ENCODE data around the gene ADH1B. TPM values are rescaled to one million over a fixed set of nuclear protein-coding genes. Genes with fewer than 3 reads are reported as not detected.

The ADH1B gene
- total and polyA plus RNA-seq, 2 donors from 2014 or later = 38.6 to 223 TPM

DNA sequence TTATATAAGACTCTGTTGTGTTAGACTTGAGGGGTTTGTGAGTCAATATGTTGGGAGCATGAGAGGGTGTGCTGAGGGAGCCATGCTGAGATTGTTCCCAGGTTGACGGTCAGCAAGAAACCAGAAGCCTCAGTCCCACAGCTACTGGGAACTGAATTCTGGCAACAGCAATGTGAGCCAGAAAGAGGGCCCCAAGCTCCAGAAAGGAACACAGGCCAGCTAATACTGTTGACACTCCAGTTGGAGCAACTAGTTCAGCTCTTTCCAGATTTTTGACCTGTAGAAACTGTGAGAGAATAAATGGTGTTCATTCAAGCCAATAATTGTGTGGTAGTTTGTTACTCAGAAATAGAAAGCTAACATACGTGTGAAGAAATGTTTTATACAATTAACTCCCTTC is 47.5 kb downstream of the ADH1B start:
- Histone ChIP-seq H3K4me1 (ENCODE audit: control insufficient read depth in 2 of 3, insufficient read depth in 2 of 3, low read depth in 1 of 3, low read length in 3 of 3) (no peaks in the 10 kb centered on the region), H3K36me3 (ENCODE audit: control insufficient read depth in 2 of 3, insufficient read depth in 3 of 3, low read length in 3 of 3) (no peaks in the 10 kb centered on the region), H3K9ac (ENCODE audit: low read length in 3 of 3) (no peak overlapping the region), H3K27me3 (ENCODE audit: control insufficient read depth, insufficient read depth, low read length) (no peaks in the 10 kb centered on the region), H3K27ac (ENCODE audit: low read depth in 2 of 2, low read length in 2 of 2) (no peak overlapping the region), H3K4me3 (ENCODE audit: low read length in 3 of 3) (no peak overlapping the region), H3K9me3 (ENCODE audit: control insufficient read depth in 2 of 3, insufficient read depth in 1 of 3, low read length in 3 of 3) (no peaks in the 10 kb centered on the region)
- no peak for FAIRE-seq
- no peak for TF ChIP-seq CTCF (IDR thresholded peaks at IDR 0.05; ENCODE audit: borderline replicate concordance, extremely low read depth, insufficient read depth)
- intact Hi-C loops (cut with DNase I) = no loop called here
- DNase-seq = no peak

GRCh38 chr4:99264927-99265326 is 56.3 kb downstream of the ADH1B start:
- no peak overlapping the region for H3K4me3 ChIP-seq (ENCODE audit: low read length in 3 of 3)
- H3K4me1 ChIP-seq (ENCODE audit: control insufficient read depth in 2 of 3, insufficient read depth in 2 of 3, low read depth in 1 of 3, low read length in 3 of 3) = no peaks in the 10 kb centered on the region
- DNase-seq (no peak), FAIRE-seq (no peak)
- H3K27me3 ChIP-seq (ENCODE audit: control insufficient read depth, insufficient read depth, low read length) = no peaks in the 10 kb centered on the region
- no peak overlapping the region for H3K9ac ChIP-seq (ENCODE audit: low read length in 3 of 3)
- TF ChIP-seq CTCF (IDR thresholded peaks at IDR 0.05; ENCODE audit: borderline replicate concordance, extremely low read depth, insufficient read depth) = no peak
- no peak overlapping the region for H3K27ac ChIP-seq (ENCODE audit: low read depth in 2 of 2, low read length in 2 of 2)
- no peaks in the 10 kb centered on the region for H3K36me3 ChIP-seq (ENCODE audit: control insufficient read depth in 2 of 3, insufficient read depth in 3 of 3, low read length in 3 of 3)
- intact Hi-C loops (cut with DNase I) = no loop called here
- no peaks in the 10 kb centered on the region for H3K9me3 ChIP-seq (ENCODE audit: control insufficient read depth in 2 of 3, insufficient read depth in 1 of 3, low read length in 3 of 3)

Other genes with a start within 250 kb of the ADH1B start
- gene ADH5, start 232.6 kb downstream of the ADH1B start, total RNA-seq = 139 TPM
- 270 TPM for gene ADH5, start 232.6 kb downstream of the ADH1B start, polyA plus RNA-seq (ENCODE audit: insufficient read depth, low read depth, low replicate concordance)
- 5.9 TPM for gene ADH4, start 177.1 kb downstream of the ADH1B start, total RNA-seq
- gene ADH4, start 177.1 kb downstream of the ADH1B start, polyA plus RNA-seq (ENCODE audit: insufficient read depth, low read depth, low replicate concordance) = 0.52 TPM
- gene ADH6, start 102.2 kb downstream of the ADH1B start, total RNA-seq = 10.2 TPM
- gene ADH6, start 102.2 kb downstream of the ADH1B start, polyA plus RNA-seq (ENCODE audit: insufficient read depth, low read depth, low replicate concordance) = 39.2 TPM
- gene ADH1A, start 30.4 kb downstream of the ADH1B start, total RNA-seq = 0.85 TPM
- not detected for gene ADH1A, start 30.4 kb downstream of the ADH1B start, polyA plus RNA-seq (ENCODE audit: insufficient read depth, low read depth, low replicate concordance)
- gene ADH1C, start 31.3 kb upstream of the ADH1B start, total RNA-seq = 9.3 TPM
- gene ADH1C, start 31.3 kb upstream of the ADH1B start, polyA plus RNA-seq (ENCODE audit: insufficient read depth, low read depth, low replicate concordance) = 28.1 TPM
- not detected for gene ADH7, start 113.9 kb upstream of the ADH1B start, total RNA-seq
- gene ADH7, start 113.9 kb upstream of the ADH1B start, polyA plus RNA-seq (ENCODE audit: insufficient read depth, low read depth, low replicate concordance) = not detected
- not detected for gene C4orf17, start 189.6 kb upstream of the ADH1B start, total RNA-seq
- not detected for gene C4orf17, start 189.6 kb upstream of the ADH1B start, polyA plus RNA-seq (ENCODE audit: insufficient read depth, low read depth, low replicate concordance)
- gene TRMT10A, start 242.6 kb upstream of the ADH1B start, total RNA-seq = 4.3 TPM
- 5.7 TPM for gene TRMT10A, start 242.6 kb upstream of the ADH1B start, polyA plus RNA-seq (ENCODE audit: insufficient read depth, low read depth, low replicate concordance)

Data from kidney (tissue), 14 donors.